Pancreas (tissue), 10 donors: ENCODE results near the gene ZFAND3. TPM values are rescaled to one million over a fixed set of nuclear protein-coding genes. Genes with fewer than 3 reads are reported as not detected.

Experiments
- ATAC-seq, 4 donors: fragments of 200-7000 bp; cut with Tn5 transposase; one replicate each; pipeline versions ENCODE4 v1.8.0 to v1.9.1; 2020; ENCODE audit warnings: mild to moderate bottlenecking in 4 of 4, moderate library complexity in 4 of 4
- DNase-seq, 6 donors: peaks; one replicate each; pipeline ENCODE4 v3.0.0-alpha.2; 2020
- FAIRE-seq: peaks from 2 replicates; lab custom pipeline; 2012; peaks lifted over from hg19 to GRCh38; lab: Jason Lieb, UNC
- H3K27ac ChIP-seq, 4 donors: fragments of 200-600 bp; sonication (generic); 1 replicate in 3 of 4; 2 replicates in 1 of 4; pipeline versions ENCODE4 v1.5.0 to v1.8.0; 2020
- H3K27me3 ChIP-seq, 4 donors: fragments of 200-600 bp; one replicate each; pipeline ENCODE4 v1.8.0; 2021
- H3K36me3 ChIP-seq, 3 donors: fragments of 200-600 bp; sonication (generic) in 1 of 3; one replicate each; pipeline versions ENCODE4 v1.5.0 to v1.8.0; 2020 to 2021
- H3K4me1 ChIP-seq, 3 donors: fragments of 200-600 bp; one replicate each; pipeline ENCODE4 v1.8.0; 2021
- H3K4me3 ChIP-seq, 4 donors: fragments of 200-600 bp; sonication (generic) in 2 of 4; one replicate each; pipeline versions ENCODE4 v1.5.0 to v1.8.0; 2020 to 2021
- H3K9me3 ChIP-seq, 4 donors: fragments of 200-600 bp; one replicate each; pipeline ENCODE4 v1.8.0; 2021
- WGBS, 2 donors: extraction: QIAGEN DNeasy Blood & Tissue Kit; methylation state at CpG; one replicate each; pipeline ENCODE4 v1.1.7; 2013; 5-methylcytosine and 5-hydroxymethylcytosine counted together
- intact Hi-C, 3 donors: fragments of 100-400 bp; cut with DNase I; formaldehyde crosslinking; loops; one replicate each; pipeline versions ENCODE4 v1.11.1 to v1.14.2; 2022
- polyA plus RNA-seq, 2 donors: library from polyadenylated mRNA; stranded (reverse); fragments of 200-250 nt; gene quantifications; one replicate each; pipeline ENCODE4 v1.2.3, GENCODE V29; 2013
- total RNA-seq, 6 donors: library from RNA; stranded (reverse); fragmentation: NEBNext Ultra II Directional in 4 of 6; extraction: Animal tissue kit (Norgen Biotek cat#: 25700) in 4 of 6; gene quantifications; one replicate each; pipeline versions ENCODE4 v1.2.1 to v1.2.4, GENCODE V29; 2021 to 2023
- TF ChIP-seq, protein P1 (sequence below), 4 donors: fragments of 200-600 bp; sonication (generic) in 3 of 4; IDR thresholded peaks; one replicate each; pipeline versions ENCODE4 v1.5.0 to v1.8.0; 2021; ENCODE audit warnings: antibody characterized with exemption in 4 of 4
- donor health status: healthy with polysubstance abuse.
- donor health status: DM: no; HTN: no; CAD: no; lungs with moderate emphysema.
- donor health status: DM: no; HTN: no; CAD: no.
- donor health status: control.
- donor health status: control.
- donor health status: Bipolar disorder and iron deficiency.
- donor health status: DM: yes; HTN: yes; CAD: no.
- donor health status: DM: no; HTN: no; CAD: no.
- donor health status: DM: no; HTN: no; CAD: no.
- donor health status: DM: yes; HTN: yes; CAD: no.

Gene ZFAND3
- total and polyA plus RNA-seq, 8 donors = 13.1 to 49.8 (median 31.8) TPM

GRCh38 chr6:37871616-37872372 lies 52.3 kb downstream of the ZFAND3 start:
- no peak for ATAC-seq
- intact Hi-C loops = no loop called here
- no peak for DNase-seq
- no peak for FAIRE-seq
- no peak overlapping the region for H3K4me3 ChIP-seq
- H3K27me3 ChIP-seq = no peaks in the 10 kb centered on the region
- H3K36me3 ChIP-seq = no peaks in the 10 kb centered on the region
- H3K27ac ChIP-seq = no peak overlapping the region
- no peaks in the 10 kb centered on the region for H3K9me3 ChIP-seq
- peaks cover 0 to 22% (median 16%) of the 10 kb centered on the region in 3 donors for H3K4me1 ChIP-seq
- TF ChIP-seq, protein P1, sequence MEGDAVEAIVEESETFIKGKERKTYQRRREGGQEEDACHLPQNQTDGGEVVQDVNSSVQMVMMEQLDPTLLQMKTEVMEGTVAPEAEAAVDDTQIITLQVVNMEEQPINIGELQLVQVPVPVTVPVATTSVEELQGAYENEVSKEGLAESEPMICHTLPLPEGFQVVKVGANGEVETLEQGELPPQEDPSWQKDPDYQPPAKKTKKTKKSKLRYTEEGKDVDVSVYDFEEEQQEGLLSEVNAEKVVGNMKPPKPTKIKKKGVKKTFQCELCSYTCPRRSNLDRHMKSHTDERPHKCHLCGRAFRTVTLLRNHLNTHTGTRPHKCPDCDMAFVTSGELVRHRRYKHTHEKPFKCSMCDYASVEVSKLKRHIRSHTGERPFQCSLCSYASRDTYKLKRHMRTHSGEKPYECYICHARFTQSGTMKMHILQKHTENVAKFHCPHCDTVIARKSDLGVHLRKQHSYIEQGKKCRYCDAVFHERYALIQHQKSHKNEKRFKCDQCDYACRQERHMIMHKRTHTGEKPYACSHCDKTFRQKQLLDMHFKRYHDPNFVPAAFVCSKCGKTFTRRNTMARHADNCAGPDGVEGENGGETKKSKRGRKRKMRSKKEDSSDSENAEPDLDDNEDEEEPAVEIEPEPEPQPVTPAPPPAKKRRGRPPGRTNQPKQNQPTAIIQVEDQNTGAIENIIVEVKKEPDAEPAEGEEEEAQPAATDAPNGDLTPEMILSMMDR (IDR thresholded peaks at IDR 0.05) = no peak
- 96 to 99% methylated on average over 5 of the region's 5 CpGs for WGBS, 2 donors

DNA sequence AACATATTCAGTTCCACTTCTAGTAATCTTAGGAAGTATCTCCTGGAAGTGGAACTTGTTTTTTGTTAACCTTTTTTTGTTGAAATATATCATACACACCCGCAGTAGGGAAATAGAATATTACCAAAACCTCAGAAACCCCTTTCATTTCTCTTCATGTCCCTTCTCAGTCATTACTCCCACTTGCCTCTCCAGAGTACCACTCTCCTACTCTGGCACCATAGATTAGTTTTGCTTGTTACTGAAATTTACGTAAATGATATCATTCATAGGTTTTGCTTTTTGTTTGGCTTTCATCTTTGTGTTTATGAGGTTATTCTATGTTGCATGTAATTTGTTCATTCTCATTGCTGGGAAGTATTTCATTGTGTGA lies 52.8 kb downstream of the ZFAND3 start:
- TF ChIP-seq, protein P1 (IDR thresholded peaks at IDR 0.05) = no peak
- Histone ChIP-seq H3K4me3 (no peak overlapping the region), H3K4me1 (peaks cover 4 to 22% (median 16%) of the 10 kb centered on the region in 3 donors), H3K9me3 (no peaks in the 10 kb centered on the region), H3K36me3 (no peaks in the 10 kb centered on the region), H3K27me3 (no peaks in the 10 kb centered on the region), H3K27ac (no peak overlapping the region)
- DNase-seq (no peak), ATAC-seq (no peak), FAIRE-seq (no peak)
- intact Hi-C loops = no loop called here
- WGBS, 2 donors = 74 to 98% methylated on average over 2 of the region's 2 CpGs

DNA sequence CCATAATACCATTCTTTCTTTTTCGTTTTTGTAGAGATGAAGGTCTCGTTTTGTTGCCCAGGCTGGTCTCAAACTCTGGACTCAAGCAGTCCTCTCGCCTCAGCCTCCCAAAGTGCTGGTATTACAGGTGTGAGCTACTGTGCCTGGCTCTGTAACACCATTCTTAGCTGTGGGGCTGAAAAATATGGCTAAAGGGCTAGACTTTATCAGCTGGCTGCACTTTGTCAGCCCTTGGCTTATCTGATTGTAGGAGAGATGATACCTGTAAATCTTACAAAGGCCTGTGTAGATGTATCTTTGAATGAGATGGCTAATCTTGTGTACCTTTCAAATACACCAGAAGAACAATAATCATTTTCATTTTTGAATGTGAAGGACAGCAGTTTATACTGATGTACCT lies 55.2 kb downstream of the ZFAND3 start:
- Histone ChIP-seq H3K4me3 (no peak overlapping the region), H3K27ac (no peak overlapping the region), H3K4me1 (peaks cover 4 to 23% (median 7%) of the 10 kb centered on the region in 3 donors), H3K9me3 (no peaks in the 10 kb centered on the region), H3K27me3 (no peaks in the 10 kb centered on the region), H3K36me3 (no peaks in the 10 kb centered on the region)
- no peak for DNase-seq
- intact Hi-C loops = no loop called here
- 63 to 92% methylated on average over 3 of the region's 3 CpGs for WGBS, 2 donors
- ATAC-seq = no peak
- no peak for FAIRE-seq
- TF ChIP-seq, protein P1 (IDR thresholded peaks at IDR 0.05) = no peak

- WGBS, 2 donors = 71 to 81% methylated on average over 5 of the region's 5 CpGs
- intact Hi-C loops = no loop called here
- no peak for FAIRE-seq
Observed at GRCh38 chr6:37875561-37876309, 56.2 kb downstream of the ZFAND3 start.

More at GRCh38 chr6:37875561-37876309, 56.2 kb downstream of the ZFAND3 start:
- DNase-seq (no peak), ATAC-seq (no peak)
- H3K27ac ChIP-seq = no peak overlapping the region
- H3K4me1 ChIP-seq = peaks cover 4 to 23% (median 7%) of the 10 kb centered on the region in 3 donors
- TF ChIP-seq, protein P1 (IDR thresholded peaks at IDR 0.05) = no peak
- no peaks in the 10 kb centered on the region for H3K27me3 ChIP-seq
- H3K36me3 ChIP-seq = no peaks in the 10 kb centered on the region
- no peaks in the 10 kb centered on the region for H3K9me3 ChIP-seq
- no peak overlapping the region for H3K4me3 ChIP-seq
